Stimulated activated CD4-positive, alpha-beta T cell treated with anti-CD3 and anti-CD28 coated beads, Interleukin-4, amount 100 ng/mL, for 48 hours (primary cell): Measurements from ENCODE around the gene FBXL13.
"Not testable (repeated sequence)": the region's sequence is repeated elsewhere in the genome, so short reads cannot be mapped to it uniquely, and the experiment has no call there.

Source experiments
- DNase-seq, 2 donors: peaks; one replicate each; pipeline ENCODE4 v3.0.0-alpha.2; 2020; ENCODE audit warnings: low read depth in 2 of 2

The FBXL13 gene

GRCh38 chr7:103023578-103023977, 51.0 kb downstream of the FBXL13 start:
- DNase-seq = not testable (repeated sequence)

GRCh38 chr7:103021490-103021889, 53.1 kb downstream of the FBXL13 start:
- not testable (repeated sequence) for DNase-seq

- DNase-seq = not testable (repeated sequence)
Measured at GRCh38 chr7:103020876-103021275, 53.7 kb downstream of the FBXL13 start.

- DNase-seq = not testable (repeated sequence)
Measured at GRCh38 chr7:103018295-103018694, 56.3 kb downstream of the FBXL13 start.

GRCh38 chr7:103011650-103012049, 62.9 kb downstream of the FBXL13 start:
- no peak for DNase-seq

- no peak for DNase-seq
Measured at GRCh38 chr7:103010211-103010610, 64.4 kb downstream of the FBXL13 start.

GRCh38 chr7:103009466-103010185, 65.0 kb downstream of the FBXL13 start:
- no peak for DNase-seq

GRCh38 chr7:103003004-103003403, 71.6 kb downstream of the FBXL13 start:
- no peak for DNase-seq

GRCh38 chr7:103001210-103001609, 73.4 kb downstream of the FBXL13 start:
- DNase-seq = no peak

- DNase-seq = no peak
Measured at GRCh38 chr7:102996957-102997356, 77.6 kb downstream of the FBXL13 start.

- DNase-seq = not testable (repeated sequence)
Measured at GRCh38 chr7:102995609-102996008, 79.0 kb downstream of the FBXL13 start.

- DNase-seq = no peak
Measured at GRCh38 chr7:102994567-102994966, 80.0 kb downstream of the FBXL13 start.

- no peak for DNase-seq
Measured at GRCh38 chr7:102993718-102994029, 80.9 kb downstream of the FBXL13 start.

GRCh38 chr7:102992938-102993717, 81.5 kb downstream of the FBXL13 start:
- no peak for DNase-seq

- no peak for DNase-seq
Measured at GRCh38 chr7:102992509-102992937, 82.1 kb downstream of the FBXL13 start.

GRCh38 chr7:102991540-102992214, 82.9 kb downstream of the FBXL13 start:
- DNase-seq = no peak

GRCh38 chr7:102991077-102991539, 83.5 kb downstream of the FBXL13 start:
- DNase-seq = no peak

GRCh38 chr7:102990642-102991041, 84.0 kb downstream of the FBXL13 start:
- no peak for DNase-seq

- no peak for DNase-seq
Measured at GRCh38 chr7:102988631-102989560, 85.7 kb downstream of the FBXL13 start.

- no peak for DNase-seq
Measured at GRCh38 chr7:102988088-102988487, 86.5 kb downstream of the FBXL13 start.

- DNase-seq = no peak
Measured at GRCh38 chr7:102985176-102985783, 89.3 kb downstream of the FBXL13 start.
